IPS-NIHi11 (cell line): Measurements from ENCODE around the gene NHERF1.

ENCODE experiments used
- DNase-seq: peaks from one replicate; pipeline ENCODE4 v3.0.0; 2012; ENCODE audit warnings: mixed read lengths, low spot score

NHERF1 gene

GRCh38 chr17:74784125-74784810 is 35.8 kb downstream of the NHERF1 start:
- no peak for DNase-seq

GRCh38 chr17:74785096-74785980 is 36.9 kb downstream of the NHERF1 start:
- DNase-seq = no peak

GRCh38 chr17:74785981-74786360 is 37.5 kb downstream of the NHERF1 start:
- DNase-seq = no peak

GRCh38 chr17:74786431-74787055 is 38.1 kb downstream of the NHERF1 start:
- no peak for DNase-seq

GRCh38 chr17:74790161-74791058 is 42.0 kb downstream of the NHERF1 start:
- DNase-seq = no peak

GRCh38 chr17:74792586-74793105 is 44.2 kb downstream of the NHERF1 start:
- no peak for DNase-seq

GRCh38 chr17:74795327-74796020 is 47.0 kb downstream of the NHERF1 start:
- DNase-seq = no peak

- no peak for DNase-seq
These were observed 47.8 kb downstream of the NHERF1 start for GRCh38 chr17:74796211-74796610.

- no peak for DNase-seq
These were observed 48.4 kb downstream of the NHERF1 start for GRCh38 chr17:74796866-74797265.

GRCh38 chr17:74797824-74798223 is 49.4 kb downstream of the NHERF1 start:
- DNase-seq = no peak

- DNase-seq = no peak
These were observed 49.8 kb downstream of the NHERF1 start for GRCh38 chr17:74798239-74798707.

GRCh38 chr17:74799097-74799496 is 50.7 kb downstream of the NHERF1 start:
- DNase-seq = no peak

- DNase-seq = no peak
These were observed 52.1 kb downstream of the NHERF1 start for GRCh38 chr17:74800531-74800930.

- no peak for DNase-seq
These were observed 53.5 kb downstream of the NHERF1 start for GRCh38 chr17:74801896-74802295.

GRCh38 chr17:74803388-74803930 is 55.0 kb downstream of the NHERF1 start:
- no peak for DNase-seq

GRCh38 chr17:74803971-74804370 is 55.5 kb downstream of the NHERF1 start:
- no peak for DNase-seq

GRCh38 chr17:74804683-74805082 is 56.3 kb downstream of the NHERF1 start:
- no peak for DNase-seq

- no peak for DNase-seq
These were observed 57.2 kb downstream of the NHERF1 start for GRCh38 chr17:74805591-74805991.

GRCh38 chr17:74806334-74806733 is 57.9 kb downstream of the NHERF1 start:
- no peak for DNase-seq

- no peak for DNase-seq
These were observed 59.0 kb downstream of the NHERF1 start for GRCh38 chr17:74807441-74807840.

- no peak for DNase-seq
These were observed 59.5 kb downstream of the NHERF1 start for GRCh38 chr17:74807925-74808324.
